GM21723 (cell line): ENCODE results near the gene GEN1.
A peak's percentile ranks its signal among the peaks of the same experiment; 100 is the strongest.

ENCODE experiments used
- ATAC-seq: cut with Tn5 transposase; IDR thresholded peaks from one replicate; pipeline ENCODE4 v1.9.1; 2021; ENCODE audit warnings: mild to moderate bottlenecking, moderate library complexity; ENCODE audit not compliant: unreplicated experiment

Gene GEN1

GRCh38 chr2:17753803-17754663, at the start of gene GEN1, which contains the start of gene SMC6:
Gene GEN1, plus strand, starts transcription at chr2:17754138. Its CDS starts 5,806 bp downstream, at chr2:17759944.
Gene SMC6, minus strand, starts transcription at chr2:17753810. Its CDS starts 7,864 bp downstream, at chr2:17745946.
- peak; percentile 66 for ATAC-seq

GRCh38 chr2:17706845-17707244, 47.1 kb upstream of the GEN1 start:
- ATAC-seq, result no peak

- no peak for ATAC-seq
These were observed 45.4 kb upstream of the GEN1 start for GRCh38 chr2:17708501-17708900.

- ATAC-seq, result no peak
These were observed 44.0 kb upstream of the GEN1 start for GRCh38 chr2:17709897-17710296.

- no peak for ATAC-seq
These were observed 43.2 kb upstream of the GEN1 start for GRCh38 chr2:17710547-17711248.

GRCh38 chr2:17713291-17713690, 40.6 kb upstream of the GEN1 start:
- no peak for ATAC-seq

- ATAC-seq, result no peak
These were observed 36.3 kb upstream of the GEN1 start for GRCh38 chr2:17717666-17718065.

GRCh38 chr2:17718689-17719088, 35.2 kb upstream of the GEN1 start:
- no peak for ATAC-seq

- peak; percentile 76 for ATAC-seq
These were observed 34.2 kb upstream of the GEN1 start for GRCh38 chr2:17719562-17720371.

GRCh38 chr2:17728210-17728609, 25.7 kb upstream of the GEN1 start:
- ATAC-seq, result no peak

- no peak for ATAC-seq
These were observed 24.1 kb upstream of the GEN1 start for GRCh38 chr2:17729880-17730279.

- ATAC-seq, result no peak
These were observed 20.3 kb upstream of the GEN1 start for GRCh38 chr2:17733599-17733998.

- ATAC-seq, result no peak
These were observed 18.1 kb upstream of the GEN1 start for GRCh38 chr2:17735864-17736263.

GRCh38 chr2:17736989-17737388, 16.9 kb upstream of the GEN1 start:
- no peak for ATAC-seq

- no peak for ATAC-seq
These were observed 13.7 kb upstream of the GEN1 start for GRCh38 chr2:17740203-17740602.

GRCh38 chr2:17747684-17748452, 6.1 kb upstream of the GEN1 start:
- no peak for ATAC-seq

- no peak for ATAC-seq
These were observed 5.2 kb upstream of the GEN1 start for GRCh38 chr2:17748745-17749144.

GRCh38 chr2:17749753-17750438, 4.0 kb upstream of the GEN1 start:
- peak; percentile 31 for ATAC-seq

- ATAC-seq, result peak; percentile 25
These were observed 1.7 kb upstream of the GEN1 start for GRCh38 chr2:17752246-17752645.
